Endodermal cell (in vitro differentiated cells): ENCODE measurements around the gene BPIFB6. TPM values are rescaled to one million over a fixed set of nuclear protein-coding genes. Genes with fewer than 3 reads are reported as not detected.

ENCODE experiments used
- DNase-seq: peaks from one replicate; pipeline ENCODE4 v3.0.0-alpha.2; 2017
- H3K27ac ChIP-seq: 2 replicates; pipeline ENCODE4 v1.5.1; 2013; ENCODE audit warnings: mild to moderate bottlenecking, low read depth, low read length, moderate library complexity
- H3K27me3 ChIP-seq: 2 replicates; pipeline ENCODE4 v1.6.1; 2013; ENCODE audit warnings: mild to moderate bottlenecking, low read length, moderate library complexity; ENCODE audit not compliant: insufficient read depth, control insufficient read depth, poor library complexity, severe bottlenecking
- H3K36me3 ChIP-seq: 2 replicates; pipeline ENCODE4 v1.7.0; 2013; ENCODE audit warnings: mild to moderate bottlenecking, low read length, moderate library complexity; ENCODE audit not compliant: control insufficient read depth, insufficient read depth
- H3K4me1 ChIP-seq: one replicate; pipeline ENCODE4 v1.7.0; 2013; ENCODE audit warnings: low read length; ENCODE audit not compliant: control insufficient read depth, insufficient read depth
- H3K4me3 ChIP-seq: 2 replicates; pipeline ENCODE4 v1.5.1; 2013; ENCODE audit warnings: mild to moderate bottlenecking, low read length, moderate library complexity
- H3K9ac ChIP-seq: 2 replicates; pipeline ENCODE4 v1.6.1; 2013; ENCODE audit warnings: mild to moderate bottlenecking, low read length, moderate library complexity; ENCODE audit not compliant: poor library complexity, severe bottlenecking; ENCODE audit errors: extremely low read depth
- H3K9me3 ChIP-seq: 2 replicates; pipeline ENCODE4 v1.6.1; 2013; ENCODE audit warnings: mild to moderate bottlenecking, low read length, moderate library complexity; ENCODE audit not compliant: control insufficient read depth
- H3K27ac Mint-ChIP-seq: 2 replicates; pipeline ENCODE4 v1.8.0; 2020; ENCODE audit warnings: mixed read lengths
- H3K27me3 Mint-ChIP-seq: 2 replicates; pipeline ENCODE4 v1.8.0; 2021; ENCODE audit warnings: mild to moderate bottlenecking, mixed read lengths; ENCODE audit not compliant: insufficient read depth
- H3K36me3 Mint-ChIP-seq: 2 replicates; pipeline ENCODE4 v1.8.0; 2020; ENCODE audit warnings: low read depth, mixed read lengths
- H3K4me1 Mint-ChIP-seq: 2 replicates; pipeline ENCODE4 v1.8.0; 2020; ENCODE audit warnings: mixed read lengths
- H3K4me3 Mint-ChIP-seq: 2 replicates; pipeline ENCODE4 v1.8.0; 2020; ENCODE audit warnings: mild to moderate bottlenecking, moderate library complexity, mixed read lengths
- H3K9me3 Mint-ChIP-seq: 2 replicates; pipeline ENCODE4 v1.8.0; 2020; ENCODE audit warnings: mild to moderate bottlenecking, mixed read lengths
- CTCF ChIP-seq: fragments of 200-600 bp; sonication (generic); conservative IDR thresholded peaks from 2 replicates; pipeline ENCODE4 v1.5.0; 2021; ENCODE audit warnings: antibody characterized with exemption, mild to moderate bottlenecking
- WGBS, 2 experiments: methylation state at CpG; one replicate each; pipeline versions ENCODE4 v1.1.5 to v1.1.7; 2013; ENCODE audit warnings: missing lambda C conversion rate in 2 of 2, mixed read lengths in 1 of 2; ENCODE audit not compliant: insufficient coverage in 1 of 2, insufficient read length in 1 of 2; 5-methylcytosine and 5-hydroxymethylcytosine counted together
- total RNA-seq, 2 donors: library from RNA; stranded (reverse); fragmentation: NEBNext Ultra II Directional in 1 of 2; extraction: Animal tissue kit (Norgen Biotek cat#: 25700) in 1 of 2; gene quantifications; 2 replicates in 1 of 2; 3 replicates in 1 of 2; pipeline ENCODE4 v1.2.1, GENCODE V29; 2021

The BPIFB6 gene
- total RNA-seq, 2 donors from 2014 or later = not detected

DNA sequence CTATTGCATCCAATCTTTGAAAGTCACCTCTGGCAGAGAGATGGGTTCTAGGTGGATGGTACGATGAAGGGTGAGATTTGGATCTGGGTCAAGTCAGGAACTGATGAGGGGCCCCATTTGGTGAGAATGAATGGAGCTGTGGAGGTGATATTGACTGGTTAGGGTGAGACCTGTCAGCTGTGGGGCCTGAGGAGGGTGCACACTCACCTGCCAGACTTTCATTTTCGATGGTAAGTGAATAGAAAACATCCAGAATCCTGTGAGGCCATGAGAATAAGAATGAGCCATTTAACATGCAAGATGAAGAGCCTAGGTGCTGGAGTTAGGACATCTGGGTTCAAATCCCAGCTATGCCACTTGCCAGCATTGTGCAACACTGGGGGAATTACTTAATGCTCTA lies 34.0 kb upstream of the BPIFB6 start:
- H3K27ac ChIP-seq = no peak overlapping the region
- H3K9ac ChIP-seq = no peak overlapping the region
- peaks cover 11% of the 10 kb centered on the region for H3K9me3 Mint-ChIP-seq
- no peak for TF ChIP-seq CTCF
- H3K36me3 ChIP-seq = no peaks in the 10 kb centered on the region
- H3K27me3 ChIP-seq = no peaks in the 10 kb centered on the region
- H3K36me3 Mint-ChIP-seq = no peaks in the 10 kb centered on the region
- WGBS, 2 experiments = 86 to 88% methylated on average over 1 to 2 of the region's 2 CpGs
- no peak overlapping the region for H3K4me3 ChIP-seq
- peaks cover 9% of the 10 kb centered on the region for H3K9me3 ChIP-seq
- no peaks in the 10 kb centered on the region for H3K27me3 Mint-ChIP-seq
- H3K27ac Mint-ChIP-seq = no peak overlapping the region
- peaks cover 3% of the 10 kb centered on the region for H3K4me1 ChIP-seq
- no peak for DNase-seq
- H3K4me1 Mint-ChIP-seq = peaks cover 5% of the 10 kb centered on the region
- no peak overlapping the region for H3K4me3 Mint-ChIP-seq

GRCh38 chr20:32999603-33000250 lies 31.7 kb upstream of the BPIFB6 start:
- Mint-ChIP-seq H3K36me3 (no peaks in the 10 kb centered on the region), H3K4me3 (no peak overlapping the region), H3K27ac (no peak overlapping the region), H3K27me3 (no peaks in the 10 kb centered on the region), H3K9me3 (peaks cover 10% of the 10 kb centered on the region), H3K4me1 (peaks cover 5% of the 10 kb centered on the region)
- WGBS, 2 experiments = 85 to 93% methylated on average over 5 to 8 of the region's 9 CpGs
- H3K4me3 ChIP-seq = no peak overlapping the region
- no peaks in the 10 kb centered on the region for H3K27me3 ChIP-seq
- no peak overlapping the region for H3K9ac ChIP-seq
- TF ChIP-seq CTCF = no peak
- H3K4me1 ChIP-seq = peaks cover 3% of the 10 kb centered on the region
- no peak for DNase-seq
- H3K9me3 ChIP-seq = peaks cover 9% of the 10 kb centered on the region
- no peak overlapping the region for H3K27ac ChIP-seq
- no peaks in the 10 kb centered on the region for H3K36me3 ChIP-seq

GRCh38 chr20:33000802-33001466 lies 30.5 kb upstream of the BPIFB6 start:
- H3K4me3 Mint-ChIP-seq = no peak overlapping the region
- TF ChIP-seq CTCF = no peak
- WGBS, 2 experiments = 88 to 89% methylated on average over 4 to 9 of the region's 9 CpGs
- H3K9me3 ChIP-seq = peaks cover 5% of the 10 kb centered on the region
- DNase-seq = peak; percentile 67
- no peaks in the 10 kb centered on the region for H3K27me3 ChIP-seq
- H3K27me3 Mint-ChIP-seq = no peaks in the 10 kb centered on the region
- H3K36me3 Mint-ChIP-seq = no peaks in the 10 kb centered on the region
- no peak overlapping the region for H3K27ac Mint-ChIP-seq
- no peak overlapping the region for H3K9ac ChIP-seq
- peaks cover 3% of the 10 kb centered on the region for H3K4me1 ChIP-seq
- no peaks in the 10 kb centered on the region for H3K36me3 ChIP-seq
- no peak overlapping the region for H3K4me3 ChIP-seq
- H3K27ac ChIP-seq = no peak overlapping the region
- peaks cover 5% of the 10 kb centered on the region for H3K4me1 Mint-ChIP-seq
- H3K9me3 Mint-ChIP-seq = peaks cover 3% of the 10 kb centered on the region
